GM12878 (cell line): Measurements from ENCODE around the gene MX1. TPM values are rescaled to one million over a fixed set of nuclear protein-coding genes. Genes with fewer than 3 reads are reported as not detected.

Source experiments
- ATAC-seq: fragments of 200-7000 bp; cut with Tn5 transposase; 3 replicates; pipeline ENCODE4 v1.9.1; 2020; ENCODE audit warnings: mild to moderate bottlenecking, moderate library complexity
- BruUV-seq: library from RNA; stranded (reverse); fragments of 400-500 nt; replicated peaks from 2 replicates; lab custom pipeline; 2021; lab: Mats Ljungman, UMichigan
- CTCF ChIA-PET: fragments of 300-600 bp; sonication (Branson Sonifier 250); formaldehyde crosslinking; extraction: SDS; loops from one replicate; lab custom pipeline; 2021; ENCODE audit warnings: inconsistent platforms; lab: Yijun Ruan, JAX
- POLR2A ChIA-PET: fragments of 350-600 bp; formaldehyde crosslinking; extraction: SDS; loops from one replicate; lab custom pipeline; 2021; ENCODE audit warnings: inconsistent platforms; lab: Charles Lee
- RAD21 ChIA-PET: fragments of 300-600 bp; sonication (Branson Sonifier 250); formaldehyde crosslinking; loops from one replicate; lab custom pipeline; 2023; ENCODE audit warnings: antibody characterized with exemption; ENCODE audit not compliant: unreplicated experiment; lab: Charles Lee
- SMC1A ChIA-PET: fragments of 300-600 bp; sonication (Branson Sonifier 250); formaldehyde crosslinking; loops from one replicate; lab custom pipeline; 2023; ENCODE audit not compliant: unreplicated experiment, uncharacterized antibody; lab: Charles Lee
- DNase-seq: peaks from one replicate; pipeline ENCODE4 v3.0.0-alpha.2; 2011; ENCODE audit warnings: low read depth, low spot score
- FAIRE-seq: peaks from 3 replicates; lab custom pipeline; 2011; peaks lifted over from hg19 to GRCh38; lab: Jason Lieb, UNC
- H2AFZ ChIP-seq: 2 replicates; pipeline ENCODE4 v1.6.0; 2011; ENCODE audit warnings: low read depth, low read length, control low read depth; ENCODE audit not compliant: control insufficient read depth
- H3K27ac ChIP-seq: 2 replicates; pipeline ENCODE4 v1.5.1; 2011; ENCODE audit warnings: control low read depth; ENCODE audit not compliant: control insufficient read depth, insufficient read depth
- H3K27me3 ChIP-seq, 2 experiments: replicated peaks in 1 of 2; 2 replicates each; pipeline versions ENCODE4 v1.6.0 to v1.6.1; 2011; ENCODE audit warnings: low read length in 1 of 2; ENCODE audit not compliant: control insufficient read depth in 2 of 2, insufficient read depth in 2 of 2
- H3K36me3 ChIP-seq, 2 experiments: 2 replicates each; pipeline ENCODE4 v1.5.1; 2011; ENCODE audit warnings: low read length in 1 of 2; ENCODE audit not compliant: control insufficient read depth in 2 of 2, insufficient read depth in 2 of 2
- H3K4me1 ChIP-seq: 2 replicates; pipeline ENCODE4 v1.6.1; 2011; ENCODE audit warnings: mild to moderate bottlenecking, low read length, moderate library complexity, mixed read lengths; ENCODE audit not compliant: control insufficient read depth, insufficient read depth
- H3K4me2 ChIP-seq: 2 replicates; pipeline ENCODE4 v1.6.0; 2011; ENCODE audit warnings: control low read depth; ENCODE audit not compliant: control insufficient read depth, insufficient read depth
- H3K4me3 ChIP-seq: fragments of 200-600 bp; sonication (generic); 2 replicates; pipeline ENCODE4 v1.5.1; 2016
- H3K79me2 ChIP-seq: 2 replicates; pipeline ENCODE4 v1.6.0; 2011; ENCODE audit warnings: low read length; ENCODE audit not compliant: control insufficient read depth, insufficient read depth
- H3K9ac ChIP-seq: 2 replicates; pipeline ENCODE4 v1.8.0; 2011; ENCODE audit warnings: low read length, control low read depth, mixed read lengths; ENCODE audit not compliant: control insufficient read depth, insufficient read depth
- H3K9me3 ChIP-seq: replicated peaks from 3 replicates; pipeline ENCODE4 v1.5.1; 2011; ENCODE audit warnings: mild to moderate bottlenecking, low read length; ENCODE audit not compliant: control insufficient read depth, insufficient read depth
- H4K20me1 ChIP-seq: 2 replicates; pipeline ENCODE4 v1.6.0; 2011; ENCODE audit not compliant: control insufficient read depth, insufficient read depth
- CEBPB ChIP-seq, 2 experiments: fragments of 150-350 bp in 1 of 2; IDR thresholded peaks; 2 replicates each; pipeline ENCODE4 v1.6.1; 2012 to 2014; ENCODE audit warnings: low read depth in 2 of 2, low read length in 2 of 2, borderline replicate concordance in 1 of 2, inconsistent platforms in 1 of 2
- HSF1 ChIP-seq: fragments of 150-350 bp; IDR thresholded peaks from 2 replicates; pipeline ENCODE4 v1.6.1; 2014; ENCODE audit warnings: mild to moderate bottlenecking, low read depth, low read length
- ZBTB4 ChIP-seq: fragments of 450-650 bp; formaldehyde crosslinking; IDR thresholded peaks from 2 replicates; pipeline ENCODE4 v1.4.0; 2022; ENCODE audit warnings: mild to moderate bottlenecking, moderate library complexity
- WGBS: methylation state at CpG from one replicate; pipeline ENCODE4 v1.1.6; 2016; ENCODE audit warnings: low lambda C conversion rate; ENCODE audit not compliant: insufficient replicate concordance, insufficient coverage; ENCODE audit errors: missing lambda C conversion rate; 5-methylcytosine and 5-hydroxymethylcytosine counted together
- in situ Hi-C: fragments of 300-500 bp; cut with MboI; formaldehyde crosslinking; loops from 9 replicates; pipeline ENCODE4 v1.14.3; 2018; ENCODE audit warnings: mixed read lengths
- intact Hi-C: fragments of 100-400 bp; cut with micrococcal nuclease; formaldehyde crosslinking; loops from one replicate; pipeline ENCODE4 v1.14.2; 2022; ENCODE audit not compliant: unreplicated experiment
- polyA plus RNA-seq, 11 experiments: library from polyadenylated mRNA; depleted of rRNA in 4 of 11; unstranded in 6 of 11; stranded (reverse) in 5 of 11; fragments of >200 nt; fragmentation: Nextera tagmentation in 4 of 11; fragmentation: Illumina TruSeq in 1 of 11; extraction: Ambion mirVana in 4 of 11; extraction: Trizol in 1 of 11; gene quantifications; 1 replicate in 1 of 11; 2 replicates in 10 of 11; pipeline versions ENCODE4 v1.2.1 to v1.2.3, GENCODE V29; 2011 to 2016; ENCODE audit warnings: inconsistent platforms in 2 of 11, missing spikeins in 2 of 11, low read depth in 1 of 11
- total RNA-seq, 4 experiments: library from RNA; depleted of rRNA in 3 of 4; stranded (reverse); fragments of >200 nt in 3 of 4; fragmentation: Illumina TruSeq in 1 of 4; extraction: Trizol in 1 of 4; gene quantifications; 2 replicates each; pipeline versions ENCODE4 v1.2.1 to v1.2.3, GENCODE V29; 2013 to 2021

The MX1 gene
- total and polyA plus RNA-seq, 10 of the 15 experiments (the other 5 are each of a cell fraction or from before 2014, with no cell fraction given) = 75.9 to 385 (median 302) TPM

- TF ChIP-seq ZBTB4 (no peak), CEBPB (IDR thresholded peaks at IDR 0.05; ENCODE audit: borderline replicate concordance in 1 of 2, low read depth in 2 of 2, low read length in 2 of 2) (no peak)
Measured at GRCh38 chr21:41506005-41506594, 80.1 kb downstream of the MX1 start (continued).

GRCh38 chr21:41506611-41507520, 80.8 kb downstream of the MX1 start:
- Histone ChIP-seq H3K27ac (no peak overlapping the region), H3K27me3 (peaks cover 8 to 14% of the 10 kb centered on the region in 2 experiments), H3K4me3 (no peak overlapping the region), H4K20me1 (no peaks in the 10 kb centered on the region), H3K9me3 (no peaks in the 10 kb centered on the region), H3K4me1 (no peaks in the 10 kb centered on the region), H3K36me3 (no peaks in the 10 kb centered on the region), H2AFZ (no peak overlapping the region), H3K9ac (no peak overlapping the region), H3K4me2 (no peak overlapping the region), H3K79me2 (no peaks in the 10 kb centered on the region)
- RAD21 ChIA-PET = no interaction called here
- WGBS = 31% methylated on average over 59 of the region's 64 CpGs
- no peak for ATAC-seq
- CTCF ChIA-PET = no interaction called here
- TF ChIP-seq HSF1 = no peak
- FAIRE-seq = no peak
- BruUV-seq = no TSS peak
- POLR2A ChIA-PET = no interaction called here
- DNase-seq = no peak
- intact Hi-C loops = no loop called here
- in situ Hi-C loops = no loop called here
- SMC1A ChIA-PET = interaction anchor here (1.8 kb wide), 1 partner anchor 224 kb away, joined by 4 read pairs; no protein-coding TSS in a partner anchor
